Ishikawa (cell line): ENCODE measurements around the gene MYO9A.

Experiments used
- CEBPB ChIP-seq: IDR thresholded peaks from 2 replicates; pipeline ENCODE4 v1.6.1; 2012
- CREB1 ChIP-seq: IDR thresholded peaks from 2 replicates; pipeline ENCODE4 v1.6.1; 2012; ENCODE audit warnings: low read depth
- EP300 ChIP-seq: IDR thresholded peaks from 2 replicates; pipeline ENCODE4 v1.6.1; 2012; ENCODE audit warnings: borderline replicate concordance
- MAX ChIP-seq: IDR thresholded peaks from 2 replicates; pipeline ENCODE4 v1.6.1; 2012
- REST ChIP-seq: IDR thresholded peaks from 2 replicates; pipeline ENCODE4 v1.6.1; 2012; ENCODE audit warnings: low read depth, mild to moderate bottlenecking
- TAF1 ChIP-seq: IDR thresholded peaks from 2 replicates; pipeline ENCODE4 v1.6.1; 2012; ENCODE audit warnings: low read depth, mild to moderate bottlenecking

- TF ChIP-seq TAF1 (no peak), EP300 (no peak), REST (no peak), MAX (no peak), CREB1 (no peak), CEBPB (no peak)
These were observed 104.2 kb downstream of the MYO9A start for GRCh38 chr15:72013703-72014102.
